ENCODE results near the gene TRPM1. TPM values are rescaled to one million over a fixed set of nuclear protein-coding genes. Genes with fewer than 3 reads are reported as not detected.

The TRPM1 gene
- total and polyA plus RNA-seq, 9 of the 15 experiments (the other 6 are each of a cell fraction or from before 2014, with no cell fraction given): 0.01 to 0.06 (median 0.03) TPM; not detected in 5

DNA sequence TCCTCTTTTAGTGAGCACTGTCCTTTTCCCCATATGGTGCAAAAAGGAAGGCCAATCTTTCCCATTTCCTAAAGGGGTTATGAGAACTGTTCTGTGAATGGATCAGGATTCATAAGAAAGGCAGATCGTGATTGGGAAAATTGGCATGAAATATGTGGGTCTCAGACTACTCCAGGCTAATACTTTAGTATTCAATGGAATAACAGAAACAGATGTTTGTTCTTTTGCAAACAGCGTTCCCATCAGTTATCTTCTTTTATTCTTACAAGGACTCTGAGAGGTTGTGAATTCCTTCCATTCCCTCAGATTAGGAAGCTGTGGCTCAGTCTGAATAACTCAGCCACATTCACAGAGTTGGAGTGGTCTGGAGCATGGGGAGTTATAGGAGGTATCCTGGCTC is 58.8 kb downstream of the TRPM1 start:
- no peaks in the 10 kb centered on the region for H3K36me3 ChIP-seq (ENCODE audit: control insufficient read depth, insufficient read depth, low read length)
- H3K9ac ChIP-seq (ENCODE audit: insufficient read depth in 1 of 2, low read depth in 2 of 2, low read length in 2 of 2): no peak overlapping the region
- in situ Hi-C loops (cut with MboI) (no loop called here), intact Hi-C loops (cut with micrococcal nuclease) (no loop called here)
- H3K9me1 ChIP-seq (ENCODE audit: control insufficient read depth, insufficient read depth, low read length): no peaks in the 10 kb centered on the region
- H3K9me3 ChIP-seq (replicated peaks; ENCODE audit: control insufficient read depth, insufficient read depth, low read depth, low read length): no peaks in the 10 kb centered on the region
- no peaks in the 10 kb centered on the region; the same call in 1 of the 2 replicates for H4K20me1 ChIP-seq (replicated peaks; ENCODE audit: control insufficient read depth, insufficient read depth, low read length)
- no TSS peak for BruUV-seq (replicated peaks)
- no peak overlapping the region for H3K27ac ChIP-seq (ENCODE audit: extremely low read depth, low read depth, low read length)
- TF ChIP-seq ARHGAP35 (IDR thresholded peaks at IDR 0.05; ENCODE audit: partially characterized antibody): no peak
- no peak for TF ChIP-seq MEF2D (tag; conservative IDR thresholded peaks at IDR 0.05; ENCODE audit: low read depth)
- TF ChIP-seq SMAD2 (IDR thresholded peaks at IDR 0.05; ENCODE audit: low read depth, low read length): no peak
- TF ChIP-seq, protein P1, sequence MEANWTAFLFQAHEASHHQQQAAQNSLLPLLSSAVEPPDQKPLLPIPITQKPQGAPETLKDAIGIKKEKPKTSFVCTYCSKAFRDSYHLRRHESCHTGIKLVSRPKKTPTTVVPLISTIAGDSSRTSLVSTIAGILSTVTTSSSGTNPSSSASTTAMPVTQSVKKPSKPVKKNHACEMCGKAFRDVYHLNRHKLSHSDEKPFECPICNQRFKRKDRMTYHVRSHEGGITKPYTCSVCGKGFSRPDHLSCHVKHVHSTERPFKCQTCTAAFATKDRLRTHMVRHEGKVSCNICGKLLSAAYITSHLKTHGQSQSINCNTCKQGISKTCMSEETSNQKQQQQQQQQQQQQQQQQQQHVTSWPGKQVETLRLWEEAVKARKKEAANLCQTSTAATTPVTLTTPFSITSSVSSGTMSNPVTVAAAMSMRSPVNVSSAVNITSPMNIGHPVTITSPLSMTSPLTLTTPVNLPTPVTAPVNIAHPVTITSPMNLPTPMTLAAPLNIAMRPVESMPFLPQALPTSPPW (CRISPR knock-in tag; IDR thresholded peaks at IDR 0.05): no peak
- no peak for TF ChIP-seq ZNF445 (CRISPR knock-in tag; IDR thresholded peaks at IDR 0.05; ENCODE audit: low read depth)
- no peak for TF ChIP-seq MAFG (tag; conservative IDR thresholded peaks at IDR 0.05)
- TF ChIP-seq, protein P2, sequence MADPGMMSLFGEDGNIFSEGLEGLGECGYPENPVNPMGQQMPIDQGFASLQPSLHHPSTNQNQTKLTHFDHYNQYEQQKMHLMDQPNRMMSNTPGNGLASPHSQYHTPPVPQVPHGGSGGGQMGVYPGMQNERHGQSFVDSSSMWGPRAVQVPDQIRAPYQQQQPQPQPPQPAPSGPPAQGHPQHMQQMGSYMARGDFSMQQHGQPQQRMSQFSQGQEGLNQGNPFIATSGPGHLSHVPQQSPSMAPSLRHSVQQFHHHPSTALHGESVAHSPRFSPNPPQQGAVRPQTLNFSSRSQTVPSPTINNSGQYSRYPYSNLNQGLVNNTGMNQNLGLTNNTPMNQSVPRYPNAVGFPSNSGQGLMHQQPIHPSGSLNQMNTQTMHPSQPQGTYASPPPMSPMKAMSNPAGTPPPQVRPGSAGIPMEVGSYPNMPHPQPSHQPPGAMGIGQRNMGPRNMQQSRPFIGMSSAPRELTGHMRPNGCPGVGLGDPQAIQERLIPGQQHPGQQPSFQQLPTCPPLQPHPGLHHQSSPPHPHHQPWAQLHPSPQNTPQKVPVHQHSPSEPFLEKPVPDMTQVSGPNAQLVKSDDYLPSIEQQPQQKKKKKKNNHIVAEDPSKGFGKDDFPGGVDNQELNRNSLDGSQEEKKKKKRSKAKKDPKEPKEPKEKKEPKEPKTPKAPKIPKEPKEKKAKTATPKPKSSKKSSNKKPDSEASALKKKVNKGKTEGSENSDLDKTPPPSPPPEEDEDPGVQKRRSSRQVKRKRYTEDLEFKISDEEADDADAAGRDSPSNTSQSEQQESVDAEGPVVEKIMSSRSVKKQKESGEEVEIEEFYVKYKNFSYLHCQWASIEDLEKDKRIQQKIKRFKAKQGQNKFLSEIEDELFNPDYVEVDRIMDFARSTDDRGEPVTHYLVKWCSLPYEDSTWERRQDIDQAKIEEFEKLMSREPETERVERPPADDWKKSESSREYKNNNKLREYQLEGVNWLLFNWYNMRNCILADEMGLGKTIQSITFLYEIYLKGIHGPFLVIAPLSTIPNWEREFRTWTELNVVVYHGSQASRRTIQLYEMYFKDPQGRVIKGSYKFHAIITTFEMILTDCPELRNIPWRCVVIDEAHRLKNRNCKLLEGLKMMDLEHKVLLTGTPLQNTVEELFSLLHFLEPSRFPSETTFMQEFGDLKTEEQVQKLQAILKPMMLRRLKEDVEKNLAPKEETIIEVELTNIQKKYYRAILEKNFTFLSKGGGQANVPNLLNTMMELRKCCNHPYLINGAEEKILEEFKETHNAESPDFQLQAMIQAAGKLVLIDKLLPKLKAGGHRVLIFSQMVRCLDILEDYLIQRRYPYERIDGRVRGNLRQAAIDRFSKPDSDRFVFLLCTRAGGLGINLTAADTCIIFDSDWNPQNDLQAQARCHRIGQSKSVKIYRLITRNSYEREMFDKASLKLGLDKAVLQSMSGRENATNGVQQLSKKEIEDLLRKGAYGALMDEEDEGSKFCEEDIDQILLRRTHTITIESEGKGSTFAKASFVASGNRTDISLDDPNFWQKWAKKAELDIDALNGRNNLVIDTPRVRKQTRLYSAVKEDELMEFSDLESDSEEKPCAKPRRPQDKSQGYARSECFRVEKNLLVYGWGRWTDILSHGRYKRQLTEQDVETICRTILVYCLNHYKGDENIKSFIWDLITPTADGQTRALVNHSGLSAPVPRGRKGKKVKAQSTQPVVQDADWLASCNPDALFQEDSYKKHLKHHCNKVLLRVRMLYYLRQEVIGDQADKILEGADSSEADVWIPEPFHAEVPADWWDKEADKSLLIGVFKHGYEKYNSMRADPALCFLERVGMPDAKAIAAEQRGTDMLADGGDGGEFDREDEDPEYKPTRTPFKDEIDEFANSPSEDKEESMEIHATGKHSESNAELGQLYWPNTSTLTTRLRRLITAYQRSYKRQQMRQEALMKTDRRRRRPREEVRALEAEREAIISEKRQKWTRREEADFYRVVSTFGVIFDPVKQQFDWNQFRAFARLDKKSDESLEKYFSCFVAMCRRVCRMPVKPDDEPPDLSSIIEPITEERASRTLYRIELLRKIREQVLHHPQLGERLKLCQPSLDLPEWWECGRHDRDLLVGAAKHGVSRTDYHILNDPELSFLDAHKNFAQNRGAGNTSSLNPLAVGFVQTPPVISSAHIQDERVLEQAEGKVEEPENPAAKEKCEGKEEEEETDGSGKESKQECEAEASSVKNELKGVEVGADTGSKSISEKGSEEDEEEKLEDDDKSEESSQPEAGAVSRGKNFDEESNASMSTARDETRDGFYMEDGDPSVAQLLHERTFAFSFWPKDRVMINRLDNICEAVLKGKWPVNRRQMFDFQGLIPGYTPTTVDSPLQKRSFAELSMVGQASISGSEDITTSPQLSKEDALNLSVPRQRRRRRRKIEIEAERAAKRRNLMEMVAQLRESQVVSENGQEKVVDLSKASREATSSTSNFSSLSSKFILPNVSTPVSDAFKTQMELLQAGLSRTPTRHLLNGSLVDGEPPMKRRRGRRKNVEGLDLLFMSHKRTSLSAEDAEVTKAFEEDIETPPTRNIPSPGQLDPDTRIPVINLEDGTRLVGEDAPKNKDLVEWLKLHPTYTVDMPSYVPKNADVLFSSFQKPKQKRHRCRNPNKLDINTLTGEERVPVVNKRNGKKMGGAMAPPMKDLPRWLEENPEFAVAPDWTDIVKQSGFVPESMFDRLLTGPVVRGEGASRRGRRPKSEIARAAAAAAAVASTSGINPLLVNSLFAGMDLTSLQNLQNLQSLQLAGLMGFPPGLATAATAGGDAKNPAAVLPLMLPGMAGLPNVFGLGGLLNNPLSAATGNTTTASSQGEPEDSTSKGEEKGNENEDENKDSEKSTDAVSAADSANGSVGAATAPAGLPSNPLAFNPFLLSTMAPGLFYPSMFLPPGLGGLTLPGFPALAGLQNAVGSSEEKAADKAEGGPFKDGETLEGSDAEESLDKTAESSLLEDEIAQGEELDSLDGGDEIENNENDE (IDR thresholded peaks at IDR 0.05; ENCODE audit: low read depth, low read length): no peak
- TF ChIP-seq ATF7 (IDR thresholded peaks at IDR 0.05): no peak
- H3K4me3 ChIP-seq: no peak overlapping the region
- no peak for DNase-seq (ENCODE audit: extremely low read depth in 1 of 4, low spot score in 3 of 4)
- peaks cover 36 to 38% of the 10 kb centered on the region in 2 experiments; a peak in 4 of 5 replicates for H3K27me3 ChIP-seq (ENCODE audit: control insufficient read depth in 2 of 2, insufficient read depth in 2 of 2, low read length in 2 of 2)
- H3K79me2 ChIP-seq (ENCODE audit: control insufficient read depth, insufficient read depth, low read length): no peaks in the 10 kb centered on the region
- no peaks in the 10 kb centered on the region for H3K4me1 ChIP-seq (replicated peaks in 1 of 2; ENCODE audit: control insufficient read depth in 2 of 2, insufficient read depth in 2 of 2, low read length in 2 of 2)
- ATAC-seq: no peak
- CTCF ChIA-PET (ENCODE audit: low intra/inter-chr PET ratio): interaction anchor here (0.7 kb wide), 1 partner anchor 155 kb away, joined by 3 read pairs; no protein-coding TSS in a partner anchor
- no peak overlapping the region for H2AFZ ChIP-seq (ENCODE audit: low read depth, low read length)
- no peak overlapping the region for H3K4me2 ChIP-seq (ENCODE audit: insufficient read depth, low read length)
- 3% methylated on average over 2 of the region's 2 CpGs for WGBS (ENCODE audit: insufficient coverage, low coverage, missing lambda C conversion rate)
- POLR2A ChIA-PET: no interaction called here
- FAIRE-seq: no peak
